NT2/D1 (cell line): ENCODE data around the gene CEP112.

Experiments used
- YY1 ChIP-seq: IDR thresholded peaks from 2 replicates; pipeline ENCODE4 v1.6.1; 2011; ENCODE audit not compliant: insufficient read length, insufficient read depth
- ZNF274 ChIP-seq: IDR thresholded peaks from 2 replicates; pipeline ENCODE4 v1.6.1; 2011; ENCODE audit warnings: mild to moderate bottlenecking, low read depth, low read length

DNA sequence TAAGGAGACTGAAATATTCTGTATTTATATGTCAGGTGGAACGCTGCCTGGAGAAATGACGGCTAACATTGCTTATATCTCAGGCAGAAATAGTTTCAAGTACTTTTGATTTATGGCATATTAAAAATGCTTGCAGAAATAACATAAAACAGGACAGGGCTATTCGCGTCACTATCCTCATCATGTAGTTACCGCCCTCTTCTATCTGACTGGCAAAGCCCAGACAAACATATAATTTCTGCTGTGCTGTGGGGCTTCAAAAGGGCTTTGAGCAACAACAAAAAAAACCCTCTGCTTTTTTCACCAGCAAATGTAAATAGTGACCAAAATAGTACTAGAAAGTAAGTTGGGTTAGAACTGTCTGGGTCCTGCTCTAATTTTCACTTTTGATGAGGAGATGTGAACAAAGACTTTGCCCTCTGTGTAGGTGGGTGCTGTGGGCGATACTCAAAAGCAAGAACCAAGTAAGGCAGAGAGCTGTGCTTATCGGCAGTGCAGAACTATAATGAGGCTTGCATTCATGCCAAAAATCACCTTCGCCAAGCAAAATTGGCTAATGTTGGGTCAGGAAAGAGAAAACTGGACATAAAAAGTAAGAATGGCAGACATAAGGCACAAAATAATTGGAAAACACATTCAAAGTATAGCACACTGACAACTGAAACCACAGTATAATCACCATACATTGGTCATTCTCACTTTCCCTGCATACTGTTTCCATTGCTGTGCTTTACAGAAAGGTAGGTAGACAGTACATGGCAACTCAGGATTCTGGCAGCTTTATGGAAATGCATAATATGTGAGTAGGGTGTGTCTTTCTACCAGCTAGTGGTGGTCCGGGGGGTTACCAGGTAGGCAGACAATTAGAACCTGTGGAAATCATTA, 479.3 kb downstream of the CEP112 start:
- no peak for TF ChIP-seq YY1
- TF ChIP-seq ZNF274: no peak
